ACC112 (cell line): ENCODE data around the gene ZFHX3.
A peak's percentile ranks its signal among the peaks of the same experiment; 100 is the strongest.

ENCODE experiments used
- H2AFZ ChIP-seq: fragments of 200-600 bp; sonication (generic); one replicate; pipeline ENCODE4 v1.6.0; 2017; ENCODE audit warnings: antibody characterized with exemption, low read length; ENCODE audit not compliant: unreplicated experiment
- H3K27ac ChIP-seq: fragments of 200-600 bp; sonication (generic); 2 replicates; pipeline ENCODE4 v1.5.1; 2014; ENCODE audit warnings: low read depth, mild to moderate bottlenecking, antibody characterized with exemption, low read length, moderate library complexity
- H3K27me3 ChIP-seq: fragments of 200-600 bp; sonication (generic); 2 replicates; pipeline ENCODE4 v1.6.1; 2014; ENCODE audit warnings: mild to moderate bottlenecking, antibody characterized with exemption, low read length, moderate library complexity, mixed read lengths; ENCODE audit not compliant: insufficient read depth
- H3K36me3 ChIP-seq: fragments of 200-600 bp; sonication (generic); 2 replicates; pipeline ENCODE4 v1.6.1; 2016; ENCODE audit warnings: mild to moderate bottlenecking, antibody characterized with exemption, low read length, moderate library complexity, mixed read lengths; ENCODE audit not compliant: insufficient read depth
- H3K4me1 ChIP-seq: fragments of 200-600 bp; sonication (generic); one replicate; pipeline ENCODE4 v1.6.1; 2016; ENCODE audit warnings: low read length, mixed read lengths; ENCODE audit not compliant: insufficient read depth, unreplicated experiment, control insufficient read depth
- H3K4me3 ChIP-seq: fragments of 200-600 bp; sonication (generic); 2 replicates; pipeline ENCODE4 v1.5.1; 2014; ENCODE audit warnings: mild to moderate bottlenecking, low read depth, low read length
- H3K79me2 ChIP-seq: fragments of 200-600 bp; sonication (generic); one replicate; pipeline ENCODE4 v1.6.0; 2016; ENCODE audit warnings: low read length; ENCODE audit not compliant: control insufficient read depth, unreplicated experiment, insufficient read depth

ZFHX3 gene

GRCh38 chr16:72915331-72915730, 132.6 kb downstream of the ZFHX3 start:
- no peak overlapping the region for H3K27ac ChIP-seq
- H3K4me1 ChIP-seq, result peaks cover 6% of the 10 kb centered on the region
- no peak overlapping the region for H2AFZ ChIP-seq
- no peak overlapping the region for H3K4me3 ChIP-seq
- H3K36me3 ChIP-seq, result no peaks in the 10 kb centered on the region
- no peaks in the 10 kb centered on the region for H3K27me3 ChIP-seq
- H3K79me2 ChIP-seq, result peaks cover 32% of the 10 kb centered on the region

GRCh38 chr16:72913551-72913950, 134.4 kb downstream of the ZFHX3 start:
- no peaks in the 10 kb centered on the region for H3K27me3 ChIP-seq
- H3K27ac ChIP-seq, result no peak overlapping the region
- peaks cover 6% of the 10 kb centered on the region for H3K4me1 ChIP-seq
- no peaks in the 10 kb centered on the region for H3K36me3 ChIP-seq
- peaks cover 28% of the 10 kb centered on the region for H3K79me2 ChIP-seq
- no peak overlapping the region for H2AFZ ChIP-seq
- H3K4me3 ChIP-seq, result no peak overlapping the region

GRCh38 chr16:72911971-72912370, 136.0 kb downstream of the ZFHX3 start:
- peaks cover 23% of the 10 kb centered on the region for H3K79me2 ChIP-seq
- H3K4me1 ChIP-seq, result peaks cover 6% of the 10 kb centered on the region
- H2AFZ ChIP-seq, result no peak overlapping the region
- no peak overlapping the region for H3K4me3 ChIP-seq
- no peak overlapping the region for H3K27ac ChIP-seq
- H3K27me3 ChIP-seq, result no peaks in the 10 kb centered on the region
- no peaks in the 10 kb centered on the region for H3K36me3 ChIP-seq

- H3K4me1 ChIP-seq, result peaks cover 8% of the 10 kb centered on the region
- H3K27ac ChIP-seq, result no peak overlapping the region
- no peaks in the 10 kb centered on the region for H3K36me3 ChIP-seq
- no peak overlapping the region for H3K4me3 ChIP-seq
- H2AFZ ChIP-seq, result no peak overlapping the region
- H3K27me3 ChIP-seq, result no peaks in the 10 kb centered on the region
- H3K79me2 ChIP-seq, result peaks cover 20% of the 10 kb centered on the region
Measured at GRCh38 chr16:72910875-72911274, 137.1 kb downstream of the ZFHX3 start.

- Histone ChIP-seq H3K27ac (no peak overlapping the region), H3K36me3 (no peaks in the 10 kb centered on the region), H2AFZ (no peak overlapping the region), H3K4me3 (no peak overlapping the region), H3K27me3 (no peaks in the 10 kb centered on the region), H3K79me2 (peaks cover 20% of the 10 kb centered on the region), H3K4me1 (peaks cover 13% of the 10 kb centered on the region)
Measured at GRCh38 chr16:72910381-72910780, 137.5 kb downstream of the ZFHX3 start.

GRCh38 chr16:72909196-72909595, 138.7 kb downstream of the ZFHX3 start:
- Histone ChIP-seq H2AFZ (no peak overlapping the region), H3K4me3 (no peak overlapping the region), H3K27me3 (no peaks in the 10 kb centered on the region), H3K79me2 (peaks cover 17% of the 10 kb centered on the region), H3K4me1 (peaks cover 11% of the 10 kb centered on the region), H3K36me3 (no peaks in the 10 kb centered on the region), H3K27ac (no peak overlapping the region)

GRCh38 chr16:72908362-72909167, 139.4 kb downstream of the ZFHX3 start:
- peaks cover 10% of the 10 kb centered on the region for H3K4me1 ChIP-seq
- no peak overlapping the region for H3K27ac ChIP-seq
- H2AFZ ChIP-seq, result no peak overlapping the region
- no peaks in the 10 kb centered on the region for H3K36me3 ChIP-seq
- peaks cover 12% of the 10 kb centered on the region for H3K79me2 ChIP-seq
- H3K27me3 ChIP-seq, result no peaks in the 10 kb centered on the region
- no peak overlapping the region for H3K4me3 ChIP-seq

- Histone ChIP-seq H3K27ac (peak overlapping the region; percentile 26; the same call in 1 of the 2 replicates), H2AFZ (no peak overlapping the region), H3K27me3 (no peaks in the 10 kb centered on the region), H3K4me1 (peaks cover 10% of the 10 kb centered on the region), H3K4me3 (no peak overlapping the region), H3K36me3 (no peaks in the 10 kb centered on the region), H3K79me2 (peaks cover 6% of the 10 kb centered on the region)
Measured at GRCh38 chr16:72905581-72905980, 142.3 kb downstream of the ZFHX3 start.

GRCh38 chr16:72903176-72903575, 144.8 kb downstream of the ZFHX3 start:
- H3K27ac ChIP-seq, result no peak overlapping the region
- no peak overlapping the region for H3K4me3 ChIP-seq
- peaks cover 10% of the 10 kb centered on the region for H3K4me1 ChIP-seq
- H3K27me3 ChIP-seq, result no peaks in the 10 kb centered on the region
- H2AFZ ChIP-seq, result no peak overlapping the region
- peaks cover 9% of the 10 kb centered on the region for H3K79me2 ChIP-seq
- H3K36me3 ChIP-seq, result no peaks in the 10 kb centered on the region

- no peaks in the 10 kb centered on the region for H3K36me3 ChIP-seq
- H3K27me3 ChIP-seq, result no peaks in the 10 kb centered on the region
- H3K4me3 ChIP-seq, result no peak overlapping the region
- H3K27ac ChIP-seq, result no peak overlapping the region
- peaks cover 9% of the 10 kb centered on the region for H3K79me2 ChIP-seq
- no peak overlapping the region for H2AFZ ChIP-seq
- H3K4me1 ChIP-seq, result peaks cover 10% of the 10 kb centered on the region
Measured at GRCh38 chr16:72902206-72902605, 145.7 kb downstream of the ZFHX3 start.

GRCh38 chr16:72901000-72901627, 146.8 kb downstream of the ZFHX3 start:
- H3K27me3 ChIP-seq, result no peaks in the 10 kb centered on the region

More at GRCh38 chr16:72901000-72901627, 146.8 kb downstream of the ZFHX3 start:
- H3K36me3 ChIP-seq, result no peaks in the 10 kb centered on the region
- peaks cover 10% of the 10 kb centered on the region for H3K4me1 ChIP-seq
- peaks cover 13% of the 10 kb centered on the region for H3K79me2 ChIP-seq
- H3K4me3 ChIP-seq, result no peak overlapping the region
- H2AFZ ChIP-seq, result no peak overlapping the region
- H3K27ac ChIP-seq, result no peak overlapping the region
